ENCODE results near the gene LRRC2.

DNA sequence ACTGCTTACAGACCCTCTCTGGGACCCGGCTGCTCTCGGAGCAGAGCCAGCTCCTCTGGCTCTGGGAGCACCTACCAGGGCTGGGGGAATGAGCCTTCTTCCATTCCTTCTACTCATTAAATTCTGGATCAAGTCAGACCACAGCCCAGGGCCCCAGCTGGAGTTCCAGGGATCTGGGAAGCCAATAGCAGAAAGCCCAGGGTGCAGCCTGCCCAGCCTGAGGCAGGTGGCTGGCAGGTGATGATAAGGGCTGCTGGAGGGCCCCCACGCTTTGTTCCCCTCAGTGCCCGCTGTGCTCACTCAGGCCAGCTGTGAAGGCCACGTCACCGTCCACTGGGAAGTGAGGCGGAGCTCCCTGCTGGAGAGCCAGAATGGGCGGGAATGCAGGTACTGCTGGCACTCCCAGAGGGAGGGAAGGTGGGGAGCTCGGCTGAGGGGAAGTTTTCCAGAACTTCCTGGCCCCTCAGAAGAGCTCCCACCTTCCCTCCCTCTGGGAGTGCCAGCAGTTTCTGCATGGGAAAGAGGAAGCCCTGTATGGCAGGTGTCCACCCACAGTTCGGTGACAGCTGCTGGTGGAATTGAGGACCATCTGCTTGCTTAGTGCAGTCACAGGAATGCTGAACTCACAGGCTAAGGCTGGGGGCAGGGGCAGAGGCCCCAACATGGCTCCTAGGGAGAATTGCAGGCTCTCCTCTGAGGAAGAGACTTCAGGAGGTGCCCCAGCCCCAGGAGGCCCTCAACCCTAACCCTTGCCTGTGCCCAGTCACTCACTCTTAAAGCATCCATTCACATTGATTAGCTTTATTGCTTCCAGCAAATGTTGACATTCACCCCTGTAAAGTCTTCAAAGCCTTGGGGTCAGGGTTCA, 81.0 kb downstream of the LRRC2 start:
- TF ChIP-seq, protein P1, sequence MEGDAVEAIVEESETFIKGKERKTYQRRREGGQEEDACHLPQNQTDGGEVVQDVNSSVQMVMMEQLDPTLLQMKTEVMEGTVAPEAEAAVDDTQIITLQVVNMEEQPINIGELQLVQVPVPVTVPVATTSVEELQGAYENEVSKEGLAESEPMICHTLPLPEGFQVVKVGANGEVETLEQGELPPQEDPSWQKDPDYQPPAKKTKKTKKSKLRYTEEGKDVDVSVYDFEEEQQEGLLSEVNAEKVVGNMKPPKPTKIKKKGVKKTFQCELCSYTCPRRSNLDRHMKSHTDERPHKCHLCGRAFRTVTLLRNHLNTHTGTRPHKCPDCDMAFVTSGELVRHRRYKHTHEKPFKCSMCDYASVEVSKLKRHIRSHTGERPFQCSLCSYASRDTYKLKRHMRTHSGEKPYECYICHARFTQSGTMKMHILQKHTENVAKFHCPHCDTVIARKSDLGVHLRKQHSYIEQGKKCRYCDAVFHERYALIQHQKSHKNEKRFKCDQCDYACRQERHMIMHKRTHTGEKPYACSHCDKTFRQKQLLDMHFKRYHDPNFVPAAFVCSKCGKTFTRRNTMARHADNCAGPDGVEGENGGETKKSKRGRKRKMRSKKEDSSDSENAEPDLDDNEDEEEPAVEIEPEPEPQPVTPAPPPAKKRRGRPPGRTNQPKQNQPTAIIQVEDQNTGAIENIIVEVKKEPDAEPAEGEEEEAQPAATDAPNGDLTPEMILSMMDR (IDR thresholded peaks at IDR 0.05 in 8 of 11, conservative IDR thresholded peaks at IDR 0.05 in 3 of 11) = no peak
- TF ChIP-seq POLR2A (IDR thresholded peaks at IDR 0.05) = no peak
